ENCODE measurements around the gene FBN3.

Gene FBN3

GRCh38 chr19:8085598-8086408 lies 63.6 kb downstream of the FBN3 start:
- TF ChIP-seq CTCF (IDR thresholded peaks at IDR 0.05; ENCODE audit: low read depth, low read length, missing control alignments): no peak
- no peak for DNase-seq (ENCODE audit: low read depth)
- no peak overlapping the region for H3K4me3 ChIP-seq (ENCODE audit: low read depth, low read length)

- no peak for DNase-seq (ENCODE audit: low read depth)
- no peak for TF ChIP-seq CTCF (IDR thresholded peaks at IDR 0.05; ENCODE audit: low read depth, low read length, missing control alignments)
- no peak overlapping the region for H3K4me3 ChIP-seq (ENCODE audit: low read depth, low read length)
These were observed 65.2 kb downstream of the FBN3 start for GRCh38 chr19:8084152-8084551.

GRCh38 chr19:8083141-8083540 lies 66.3 kb downstream of the FBN3 start:
- no peak for DNase-seq (ENCODE audit: low read depth)
- TF ChIP-seq CTCF (IDR thresholded peaks at IDR 0.05; ENCODE audit: low read depth, low read length, missing control alignments): no peak
- no peak overlapping the region for H3K4me3 ChIP-seq (ENCODE audit: low read depth, low read length)

DNA sequence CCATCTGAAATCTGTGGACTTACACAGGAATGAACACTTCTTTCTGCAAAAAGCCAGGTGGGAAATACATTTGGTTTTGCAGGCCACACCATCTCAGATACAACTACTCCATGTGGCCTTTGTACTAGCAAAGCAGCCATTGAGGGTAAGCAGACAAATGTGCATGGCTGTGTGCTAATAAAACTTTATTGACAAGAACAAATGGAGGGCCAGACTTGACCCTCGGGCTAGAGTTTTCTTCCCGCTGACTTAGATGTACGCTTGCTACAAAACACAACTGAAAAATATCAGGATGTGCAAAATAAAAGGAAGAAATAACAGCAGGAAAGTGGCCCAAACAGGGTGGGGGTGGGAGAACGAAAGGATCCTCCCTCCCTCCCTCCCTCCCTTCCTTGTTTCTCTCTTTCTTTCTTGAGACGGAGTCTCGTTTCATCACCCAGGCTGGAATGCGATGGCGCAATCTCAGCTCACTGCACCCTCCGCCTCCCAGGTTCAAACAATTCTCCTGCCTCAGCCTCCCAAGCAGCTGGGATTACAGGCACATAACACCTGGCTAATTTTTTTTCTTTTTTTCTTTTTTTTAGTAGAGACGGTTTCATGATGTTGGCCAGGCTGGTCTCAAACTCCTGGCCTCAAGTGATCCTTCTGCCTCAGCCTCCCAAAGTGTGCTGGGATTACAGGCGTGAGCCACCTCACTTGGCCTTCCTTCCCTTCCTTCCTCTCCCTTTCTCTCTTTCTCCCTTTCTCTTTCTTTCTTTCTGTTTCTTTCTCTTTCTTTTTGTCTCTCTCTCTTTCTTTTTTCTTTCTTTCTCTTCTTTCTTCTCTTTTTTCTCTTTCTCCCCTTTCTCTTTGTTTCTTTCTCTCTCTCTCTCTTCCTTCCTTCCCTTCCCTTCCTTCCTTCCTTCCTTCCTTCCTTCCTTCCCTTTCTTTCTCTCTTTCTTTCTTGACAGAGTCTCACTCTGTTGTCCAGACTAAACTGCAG lies 67.5 kb downstream of the FBN3 start:
- no peak for DNase-seq (ENCODE audit: low read depth)
- no peak for TF ChIP-seq CTCF (IDR thresholded peaks at IDR 0.05; ENCODE audit: low read depth, low read length, missing control alignments)
- H3K4me3 ChIP-seq (ENCODE audit: low read depth, low read length): no peak overlapping the region

GRCh38 chr19:8080832-8081231 lies 68.6 kb downstream of the FBN3 start:
- no peak overlapping the region for H3K4me3 ChIP-seq (ENCODE audit: low read depth, low read length)
- TF ChIP-seq CTCF (IDR thresholded peaks at IDR 0.05; ENCODE audit: low read depth, low read length, missing control alignments): no peak
- DNase-seq (ENCODE audit: low read depth): no peak

DNA sequence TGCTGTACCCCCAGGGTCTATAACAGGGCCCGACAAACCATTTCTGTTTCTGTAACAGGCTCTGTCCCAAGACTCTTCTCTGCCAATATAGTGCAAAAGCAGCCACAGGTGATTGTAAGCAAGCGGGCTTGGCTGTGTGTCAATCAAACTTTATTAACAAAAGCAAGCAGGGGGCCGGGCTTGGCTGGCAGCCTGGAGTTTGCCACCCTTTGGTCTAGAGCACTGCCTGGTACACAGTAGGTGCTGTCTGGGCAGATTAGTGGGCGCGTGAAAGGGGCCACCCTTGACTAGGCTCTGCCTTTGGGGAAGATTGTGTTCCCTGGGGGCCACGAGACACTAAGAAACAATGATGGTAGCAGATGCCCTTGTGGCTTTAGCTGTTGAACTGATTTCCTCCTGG lies 69.4 kb downstream of the FBN3 start:
- TF ChIP-seq CTCF (IDR thresholded peaks at IDR 0.05; ENCODE audit: low read depth, low read length, missing control alignments): no peak
- no peak overlapping the region for H3K4me3 ChIP-seq (ENCODE audit: low read depth, low read length)
- DNase-seq (ENCODE audit: low read depth): no peak

Data from GM12864 (cell line).